Ectodermal cell (in vitro differentiated cells): ENCODE data around the gene DDX51.

Experiments used
- H3K27ac ChIP-seq: 2 replicates; pipeline ENCODE4 v1.7.0; 2013; ENCODE audit warnings: mild to moderate bottlenecking, low read depth, low read length; ENCODE audit not compliant: insufficient read depth, poor library complexity, severe bottlenecking
- H3K27me3 ChIP-seq: 2 replicates; pipeline ENCODE4 v1.7.0; 2013; ENCODE audit warnings: mild to moderate bottlenecking, low read length; ENCODE audit not compliant: insufficient read depth, control insufficient read depth, poor library complexity, severe bottlenecking
- H3K36me3 ChIP-seq: one replicate; pipeline ENCODE4 v1.7.0; 2013; ENCODE audit warnings: low read length; ENCODE audit not compliant: control insufficient read depth, insufficient read depth
- H3K4me1 ChIP-seq: one replicate; pipeline ENCODE4 v1.7.0; 2013; ENCODE audit warnings: low read length; ENCODE audit not compliant: control insufficient read depth, insufficient read depth
- H3K4me3 ChIP-seq: 2 replicates; pipeline ENCODE4 v1.7.0; 2013; ENCODE audit warnings: low read depth, low read length, control low read depth; ENCODE audit not compliant: insufficient read depth
- H3K9me3 ChIP-seq: 2 replicates; pipeline ENCODE4 v1.7.0; 2013; ENCODE audit warnings: mild to moderate bottlenecking, low read length, moderate library complexity; ENCODE audit not compliant: control insufficient read depth
- WGBS, 2 experiments: methylation state at CpG; one replicate each; pipeline ENCODE4 v1.1.7; 2013; ENCODE audit warnings: missing lambda C conversion rate in 2 of 2; 5-methylcytosine and 5-hydroxymethylcytosine counted together

DDX51 gene

DNA sequence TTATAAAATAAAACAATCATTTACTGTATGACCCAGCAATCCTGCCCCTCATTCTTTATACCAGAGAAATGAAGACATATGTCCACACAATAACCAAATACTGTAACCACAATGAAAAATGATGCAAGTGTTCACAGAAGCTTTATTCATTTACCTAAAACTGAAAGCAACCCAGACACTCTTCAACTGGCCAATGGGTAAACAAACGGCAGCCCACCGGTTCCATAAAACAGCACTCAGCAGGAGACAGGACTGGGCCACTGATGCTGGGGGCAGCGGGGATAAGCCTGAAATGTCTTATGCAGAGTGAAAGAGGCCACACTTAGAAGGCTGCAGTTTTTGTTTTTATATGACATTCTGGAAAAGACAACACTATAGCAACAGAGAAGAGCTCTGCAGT, 15.1 kb downstream of the DDX51 start:
- Histone ChIP-seq H3K4me1 (no peaks in the 10 kb centered on the region), H3K27me3 (no peaks in the 10 kb centered on the region), H3K4me3 (no peak overlapping the region), H3K9me3 (peaks cover 7% of the 10 kb centered on the region), H3K36me3 (peaks cover 31% of the 10 kb centered on the region), H3K27ac (no peak overlapping the region)
- WGBS, 2 experiments, result 93 to 97% methylated on average over 3 of the region's 3 CpGs

DNA sequence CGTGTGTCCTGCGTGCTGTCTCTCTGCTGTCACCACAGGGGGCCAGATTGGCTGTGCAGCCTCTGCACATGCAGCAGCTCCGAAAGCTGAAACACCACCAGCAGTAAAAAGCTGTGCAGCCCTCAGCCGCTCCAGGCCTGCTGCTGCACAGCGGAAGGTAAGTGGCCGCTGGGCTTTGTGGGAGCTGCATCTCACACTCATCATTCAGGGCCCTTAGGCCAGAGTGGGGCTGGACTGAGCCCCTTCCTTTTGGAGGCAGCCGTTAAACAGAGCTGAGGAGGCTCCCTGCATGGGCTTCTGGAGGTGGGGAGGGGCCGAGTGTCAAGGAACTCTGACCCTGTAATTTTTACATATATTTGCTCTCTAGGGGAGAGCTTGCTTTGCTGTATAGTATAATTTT, 17.1 kb downstream of the DDX51 start:
- Histone ChIP-seq H3K27me3 (no peaks in the 10 kb centered on the region), H3K9me3 (peaks cover 7% of the 10 kb centered on the region), H3K4me3 (no peak overlapping the region), H3K36me3 (peaks cover 34% of the 10 kb centered on the region), H3K27ac (no peak overlapping the region), H3K4me1 (no peaks in the 10 kb centered on the region)
- WGBS, 2 experiments, result 96 to 98% methylated on average over 7 to 8 of the region's 8 CpGs

- Histone ChIP-seq H3K27me3 (no peaks in the 10 kb centered on the region), H3K4me3 (no peak overlapping the region), H3K4me1 (no peaks in the 10 kb centered on the region), H3K9me3 (peaks cover 7% of the 10 kb centered on the region), H3K36me3 (peaks cover 34% of the 10 kb centered on the region), H3K27ac (no peak overlapping the region)
- 95 to 97% methylated on average over 12 of the region's 12 CpGs for WGBS, 2 experiments
Observed at GRCh38 chr12:132125736-132126135, 18.4 kb downstream of the DDX51 start.

- Histone ChIP-seq H3K27ac (no peak overlapping the region), H3K9me3 (peaks cover 7% of the 10 kb centered on the region), H3K36me3 (peaks cover 34% of the 10 kb centered on the region), H3K27me3 (no peaks in the 10 kb centered on the region), H3K4me1 (no peaks in the 10 kb centered on the region), H3K4me3 (no peak overlapping the region)
- WGBS, 2 experiments, result 91 to 92% methylated on average over 19 of the region's 19 CpGs
Observed at GRCh38 chr12:132124766-132125425, 19.2 kb downstream of the DDX51 start.

- 91 to 93% methylated on average over 12 of the region's 12 CpGs for WGBS, 2 experiments
- H3K4me1 ChIP-seq, result no peaks in the 10 kb centered on the region
- H3K9me3 ChIP-seq, result peaks cover 7% of the 10 kb centered on the region
- H3K27ac ChIP-seq, result no peak overlapping the region
- H3K27me3 ChIP-seq, result no peaks in the 10 kb centered on the region
- peaks cover 34% of the 10 kb centered on the region for H3K36me3 ChIP-seq
- no peak overlapping the region for H3K4me3 ChIP-seq
Observed at GRCh38 chr12:132123970-132124765, 20.0 kb downstream of the DDX51 start.

DNA sequence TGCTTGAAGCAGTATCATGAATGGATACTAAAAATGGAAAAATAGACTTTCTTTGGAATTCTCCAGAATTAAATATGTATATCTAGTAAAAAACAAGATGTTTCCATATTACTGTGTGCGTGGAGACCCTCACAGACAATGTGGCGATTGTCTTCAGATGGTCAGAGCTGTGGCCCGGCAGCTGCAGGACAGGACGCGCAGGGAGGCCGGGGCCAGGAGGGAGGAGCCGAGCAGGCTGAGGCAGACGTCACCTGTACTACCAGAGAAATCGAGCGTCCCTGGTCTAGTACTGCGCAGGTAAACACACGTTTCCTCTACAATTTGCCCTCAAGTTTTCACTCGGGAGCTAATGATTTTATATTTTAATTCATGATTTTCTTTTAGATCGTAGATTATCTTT, 22.8 kb downstream of the DDX51 start:
- 96% methylated on average over 12 to 14 of the region's 14 CpGs for WGBS, 2 experiments
- H3K27ac ChIP-seq, result no peak overlapping the region
- no peak overlapping the region for H3K4me3 ChIP-seq
- H3K36me3 ChIP-seq, result peaks cover 14% of the 10 kb centered on the region
- no peaks in the 10 kb centered on the region for H3K9me3 ChIP-seq
- no peaks in the 10 kb centered on the region for H3K4me1 ChIP-seq
- no peaks in the 10 kb centered on the region for H3K27me3 ChIP-seq

DNA sequence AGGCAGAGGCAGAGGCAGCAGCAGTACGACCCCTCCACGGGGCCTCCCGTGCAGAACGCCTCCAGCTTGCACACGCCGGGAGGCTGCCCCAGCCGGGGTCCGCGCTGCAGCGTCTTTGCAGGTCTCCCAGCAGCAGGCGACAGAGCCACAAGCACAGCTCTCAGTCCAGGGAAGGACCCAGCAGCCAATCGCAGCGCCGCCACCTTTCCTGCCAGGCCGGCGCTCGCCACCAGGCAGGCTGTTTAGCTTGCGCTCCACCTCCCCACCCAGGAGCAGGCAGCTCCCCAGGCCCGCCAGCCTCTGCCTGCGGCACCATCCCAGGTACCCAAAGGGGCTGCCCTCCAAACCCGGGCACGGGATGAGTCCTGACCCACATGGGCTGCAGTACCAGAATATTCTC, 25.2 kb downstream of the DDX51 start:
- no peaks in the 10 kb centered on the region for H3K27me3 ChIP-seq
- H3K4me3 ChIP-seq, result no peak overlapping the region
- peaks cover 11% of the 10 kb centered on the region for H3K36me3 ChIP-seq
- no peaks in the 10 kb centered on the region for H3K4me1 ChIP-seq
- 91 to 95% methylated on average over 22 of the region's 22 CpGs for WGBS, 2 experiments
- H3K9me3 ChIP-seq, result no peaks in the 10 kb centered on the region
- no peak overlapping the region for H3K27ac ChIP-seq

DNA sequence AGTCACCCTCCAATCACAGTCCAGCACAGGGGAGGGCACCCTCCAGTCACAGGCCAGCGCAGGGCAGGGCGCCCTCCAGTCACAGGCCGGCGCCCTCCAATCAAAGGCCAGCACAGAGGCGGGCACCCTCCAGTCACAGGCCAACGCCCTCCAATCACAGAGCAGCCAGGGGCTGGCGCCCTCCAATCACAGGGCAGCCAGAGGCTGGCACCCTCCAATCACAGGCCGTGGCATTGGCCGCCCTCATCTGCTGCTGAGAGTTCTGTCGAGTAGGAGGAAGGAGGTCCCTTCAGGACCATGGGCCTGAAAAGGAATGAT, 26.6 kb downstream of the DDX51 start:
- no peak overlapping the region for H3K4me3 ChIP-seq
- H3K27ac ChIP-seq, result no peak overlapping the region
- WGBS, 2 experiments, result 87 to 89% methylated on average over 10 of the region's 10 CpGs
- no peaks in the 10 kb centered on the region for H3K27me3 ChIP-seq
- H3K36me3 ChIP-seq, result peaks cover 8% of the 10 kb centered on the region
- H3K4me1 ChIP-seq, result no peaks in the 10 kb centered on the region
- H3K9me3 ChIP-seq, result no peaks in the 10 kb centered on the region

DNA sequence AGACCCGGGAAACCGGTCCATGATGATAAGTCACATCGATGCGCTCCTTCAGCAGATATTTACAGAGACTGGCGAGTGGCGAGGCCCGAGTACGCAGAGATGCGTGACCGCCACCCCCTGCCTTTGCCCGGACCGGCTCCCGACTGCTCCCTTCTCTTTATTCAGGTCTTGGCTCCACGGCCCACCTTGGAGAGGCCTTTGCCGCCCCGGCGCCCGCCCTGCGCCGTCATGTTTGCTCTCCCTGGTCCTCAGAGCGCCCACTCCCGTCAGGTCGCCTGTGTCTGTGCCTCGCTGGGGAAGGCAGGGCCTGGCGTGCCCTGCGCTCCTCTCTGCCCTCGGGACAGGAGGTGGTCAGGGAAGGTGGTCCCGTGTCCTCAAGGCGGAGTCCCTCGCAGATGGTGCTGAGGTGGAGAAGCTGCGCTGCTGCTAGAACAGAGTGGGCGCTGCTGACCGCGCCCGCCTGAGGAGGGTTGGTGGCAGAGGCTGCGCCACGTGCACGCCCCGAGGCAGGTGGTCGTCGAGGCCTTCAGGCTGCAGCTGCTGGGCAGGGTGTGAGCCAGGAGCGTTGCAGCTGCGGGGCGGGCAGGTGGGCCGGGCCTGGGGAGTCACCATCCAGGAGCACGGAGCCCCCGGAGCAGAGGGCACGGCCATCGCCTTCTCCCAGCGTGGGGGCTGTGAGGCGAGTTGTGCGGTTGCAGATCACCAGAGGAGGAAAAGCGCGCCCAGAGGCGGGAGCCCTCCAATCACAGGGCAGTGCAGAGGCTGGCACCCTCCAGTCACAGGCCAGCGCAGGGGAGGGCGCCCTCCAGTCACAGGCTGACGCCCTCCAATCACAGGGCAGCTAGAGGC, 27.2 kb downstream of the DDX51 start:
- Histone ChIP-seq H3K27me3 (no peaks in the 10 kb centered on the region), H3K4me1 (no peaks in the 10 kb centered on the region), H3K27ac (no peak overlapping the region), H3K9me3 (no peaks in the 10 kb centered on the region), H3K36me3 (peaks cover 8% of the 10 kb centered on the region), H3K4me3 (no peak overlapping the region)
- WGBS, 2 experiments, result 95 to 96% methylated on average over 58 of the region's 58 CpGs

- Histone ChIP-seq H3K36me3 (peaks cover 8% of the 10 kb centered on the region), H3K4me1 (no peaks in the 10 kb centered on the region), H3K27me3 (no peaks in the 10 kb centered on the region), H3K27ac (no peak overlapping the region), H3K9me3 (no peaks in the 10 kb centered on the region), H3K4me3 (no peak overlapping the region)
- WGBS, 2 experiments, result 89 to 91% methylated on average over 8 to 9 of the region's 9 CpGs
Observed at GRCh38 chr12:132115500-132115899, 28.6 kb downstream of the DDX51 start.
